Raji (cell line): ENCODE measurements around the gene COL18A1.

Experiments
- POLR2A ChIP-seq: IDR thresholded peaks from 2 replicates; pipeline ENCODE4 v1.6.1; 2011; ENCODE audit warnings: low read depth, low read length, control low read depth; ENCODE audit not compliant: insufficient read depth

The COL18A1 gene

DNA sequence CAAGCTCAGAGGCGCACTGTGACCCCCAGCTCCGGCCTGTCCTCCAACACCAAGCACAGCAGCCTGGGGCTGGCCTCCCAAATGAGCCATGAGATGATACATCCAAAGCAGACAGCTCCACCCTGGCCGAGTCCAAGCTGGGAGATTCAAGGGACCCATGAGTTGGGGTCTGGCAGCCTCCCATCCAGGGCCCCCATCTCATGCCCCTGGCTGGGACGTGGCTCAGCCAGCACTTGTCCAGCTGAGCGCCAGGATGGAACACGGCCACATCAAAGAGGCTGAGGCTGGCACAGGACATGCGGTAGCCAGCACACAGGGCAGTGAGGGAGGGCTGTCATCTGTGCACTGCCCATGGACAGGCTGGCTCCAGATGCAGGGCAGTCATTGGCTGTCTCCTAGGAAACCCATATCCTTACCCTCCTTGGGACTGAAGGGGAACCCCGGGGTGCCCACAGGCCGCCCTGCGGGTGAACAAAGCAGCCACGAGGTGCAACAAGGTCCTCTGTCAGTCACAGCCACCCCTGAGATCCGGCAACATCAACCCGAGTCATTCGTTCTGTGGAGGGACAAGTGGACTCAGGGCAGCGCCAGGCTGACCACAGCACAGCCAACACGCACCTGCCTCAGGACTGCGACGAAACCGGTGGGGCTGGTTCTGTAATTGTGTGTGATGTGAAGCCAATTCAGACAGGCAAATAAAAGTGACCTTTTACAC is 108.2 kb downstream of the COL18A1 start:
- no peak for TF ChIP-seq POLR2A

DNA sequence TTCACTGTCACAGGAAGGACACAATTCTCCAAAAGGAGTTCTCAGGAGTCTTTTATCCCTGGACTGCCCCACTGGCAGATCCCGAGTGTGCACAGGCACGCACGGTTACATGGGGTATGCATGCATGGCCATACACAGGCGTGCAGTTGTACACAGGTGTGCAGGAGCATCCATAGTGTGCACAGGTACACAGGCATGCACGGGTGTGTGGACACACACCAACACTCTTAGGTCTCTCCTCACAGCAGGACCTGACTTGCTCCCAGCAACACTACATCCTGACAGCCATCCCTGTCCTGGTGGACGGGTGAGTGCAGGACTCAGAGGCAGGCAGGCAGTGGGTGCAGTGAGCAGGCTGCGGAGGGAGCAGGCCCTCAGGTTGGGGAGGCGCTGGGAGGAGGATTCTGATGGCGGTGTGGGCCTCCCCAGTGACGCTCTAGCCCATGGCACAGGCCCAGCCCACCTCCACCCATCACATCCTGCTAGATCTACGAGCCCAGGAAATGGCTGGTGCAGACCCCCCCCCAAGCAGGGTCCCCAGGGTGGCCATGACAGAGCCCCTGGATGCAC is 108.9 kb downstream of the COL18A1 start:
- no peak for TF ChIP-seq POLR2A

DNA sequence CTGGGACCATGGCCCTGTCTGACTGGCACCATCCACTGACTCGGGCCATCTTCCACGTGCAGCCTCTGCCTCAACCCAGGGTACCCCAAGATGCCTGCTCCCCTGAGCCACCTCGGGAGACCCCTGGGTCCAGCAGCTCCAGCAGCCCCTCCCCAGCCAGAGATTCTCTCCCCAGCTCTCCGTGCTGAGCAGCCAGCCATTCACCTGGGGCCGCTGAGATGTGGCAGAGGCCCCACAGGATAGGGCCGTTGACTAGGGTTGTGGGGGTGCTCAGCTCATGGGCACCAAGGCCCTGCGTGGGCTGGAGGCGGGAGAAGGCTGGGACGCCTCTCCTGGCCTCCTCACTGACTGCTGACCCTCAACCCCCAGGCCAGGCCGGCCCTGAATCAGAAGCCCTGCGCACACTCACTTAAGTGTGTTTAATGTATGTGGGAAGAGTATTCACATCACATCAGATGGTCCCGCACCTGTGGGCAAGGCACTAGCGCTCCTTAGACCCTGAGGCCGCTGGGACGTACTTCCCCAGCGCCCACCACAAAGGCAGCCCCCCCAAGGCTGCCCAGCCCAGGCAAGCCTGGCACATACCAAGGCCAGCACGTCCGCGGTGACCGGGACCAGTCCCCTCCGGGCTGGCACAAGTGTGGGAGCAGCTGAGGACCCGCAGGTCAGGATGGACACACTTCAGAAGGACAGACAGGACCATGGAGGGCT is 109.5 kb downstream of the COL18A1 start:
- no peak for TF ChIP-seq POLR2A

DNA sequence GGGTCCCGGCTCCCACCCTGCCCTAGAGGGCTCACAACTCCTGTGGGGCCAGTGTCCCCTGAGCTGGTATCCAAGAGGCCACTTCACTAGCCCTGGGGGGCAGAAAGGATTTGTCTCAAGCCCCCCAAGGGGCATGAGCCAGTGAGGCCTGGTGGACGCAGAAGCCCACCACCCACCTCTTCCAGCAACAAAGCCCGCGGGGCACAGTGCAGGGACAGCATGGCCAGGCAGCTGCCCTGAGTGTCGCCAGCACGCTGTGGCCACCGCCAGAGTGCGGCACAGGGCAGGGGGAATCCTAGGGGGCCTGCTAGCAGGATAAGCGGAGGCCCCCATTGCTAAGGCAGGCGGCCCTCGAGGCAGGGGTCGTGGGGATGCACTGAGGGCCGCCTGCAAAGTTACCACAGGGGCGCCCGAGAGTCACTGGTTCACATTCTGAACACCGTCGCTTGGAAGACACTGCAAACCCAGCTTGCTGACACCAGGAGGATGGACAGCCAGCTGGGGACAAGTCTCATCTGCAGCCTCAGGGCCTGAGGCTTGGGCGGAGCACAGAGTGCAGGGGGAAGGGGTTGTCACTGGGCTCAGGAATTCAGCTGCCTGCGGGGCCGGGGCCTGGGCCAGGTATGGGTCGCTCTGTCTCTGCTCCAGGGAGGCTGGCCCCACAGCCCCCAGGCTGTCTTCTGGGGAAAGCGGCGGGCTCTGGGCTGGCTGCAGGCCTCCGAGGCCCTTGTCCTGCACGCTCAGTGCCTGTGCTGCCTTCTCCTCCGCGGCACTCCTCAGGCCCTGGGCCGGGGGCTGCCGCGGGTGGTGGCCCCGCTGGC is 110.5 kb downstream of the COL18A1 start:
- TF ChIP-seq POLR2A = no peak

DNA sequence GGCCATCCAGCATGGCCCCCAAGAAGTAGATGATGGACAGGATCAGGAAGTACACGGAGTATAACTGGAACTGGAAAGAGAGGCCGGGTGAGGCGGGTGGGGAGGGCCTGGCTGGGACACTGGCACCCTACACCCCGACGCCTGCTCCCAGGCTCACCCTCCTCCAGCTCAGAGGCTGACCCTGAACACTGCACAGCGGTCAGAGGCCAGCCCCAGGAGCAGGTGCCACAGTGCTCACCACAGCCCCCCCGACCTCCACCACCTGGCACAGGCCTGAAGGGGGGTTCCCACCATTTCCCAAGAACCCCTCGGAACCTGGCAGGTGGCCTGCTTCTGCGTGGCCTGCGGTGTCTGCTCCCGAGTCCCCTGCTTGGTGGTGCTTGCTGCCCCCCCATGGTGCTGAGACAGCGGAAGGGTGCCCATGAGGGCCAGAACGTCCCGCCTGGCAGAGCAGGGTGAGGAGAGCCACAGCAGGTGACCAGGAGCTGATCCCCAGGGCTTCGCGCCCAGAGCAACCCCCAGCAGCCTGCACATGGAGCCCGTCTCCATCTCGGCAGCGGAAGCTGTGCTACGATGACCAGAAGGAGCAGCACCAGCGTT is 111.2 kb downstream of the COL18A1 start:
- TF ChIP-seq POLR2A = no peak

DNA sequence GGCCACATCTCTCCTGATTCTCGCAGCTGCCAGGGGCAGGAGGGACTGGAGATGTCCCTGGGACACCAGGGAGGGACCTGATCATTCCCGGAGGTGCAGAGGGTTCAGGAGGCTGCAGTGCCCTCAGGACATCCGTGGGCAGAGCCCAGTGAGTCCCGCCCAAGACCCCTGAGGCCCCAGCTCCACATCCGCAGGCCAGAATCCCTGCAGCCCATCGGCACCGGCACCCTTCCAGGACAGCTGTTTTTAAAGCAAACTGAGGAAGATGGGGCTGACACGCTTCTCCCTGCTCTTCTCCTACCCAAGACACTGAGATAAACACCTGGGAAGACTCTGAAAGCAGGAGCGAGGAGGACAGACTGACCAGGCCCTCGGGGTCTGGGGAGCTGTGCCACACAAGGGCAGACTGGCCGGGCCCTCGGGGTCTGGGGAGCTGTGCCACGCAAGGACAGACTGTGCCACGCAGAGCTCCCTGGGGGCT is 111.7 kb downstream of the COL18A1 start:
- no peak for TF ChIP-seq POLR2A

DNA sequence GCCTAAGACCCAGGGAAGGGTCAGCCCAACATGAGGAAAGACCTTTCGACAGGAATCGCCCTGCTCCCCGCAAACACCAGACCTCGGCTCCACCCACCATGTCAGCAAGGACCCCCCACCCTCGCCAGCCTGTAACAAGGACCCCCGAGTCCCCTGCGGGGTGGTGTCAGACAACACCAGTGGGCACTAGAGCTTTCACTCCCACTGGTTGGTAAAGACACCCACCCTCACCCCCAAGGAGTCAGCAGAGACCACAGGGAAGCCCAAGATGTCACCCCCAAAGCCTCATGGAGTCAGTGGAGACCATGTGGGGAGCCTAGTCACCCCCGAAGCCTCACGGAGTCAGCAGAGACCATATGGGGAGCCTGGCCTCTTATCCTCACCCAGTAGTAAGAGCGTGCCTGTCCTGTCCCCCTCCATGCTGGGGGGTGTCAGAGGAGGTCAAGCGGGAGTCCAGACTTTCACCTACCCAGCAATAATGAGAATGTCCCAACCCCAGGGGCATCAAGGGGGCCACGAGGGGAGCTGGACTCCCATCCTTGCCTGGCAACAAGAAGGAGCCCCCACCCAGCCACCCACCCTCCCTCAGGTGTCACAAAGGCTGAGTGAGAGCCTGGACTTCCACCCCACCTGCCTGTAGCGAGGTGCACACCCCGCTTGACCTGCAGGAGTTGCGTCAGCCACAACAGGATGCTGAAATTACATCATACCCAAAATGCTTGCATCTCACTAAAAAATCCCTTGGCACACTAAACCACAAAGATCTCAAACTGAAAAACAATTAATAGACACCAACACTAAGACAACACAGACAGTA is 112.5 kb downstream of the COL18A1 start:
- TF ChIP-seq POLR2A = no peak

DNA sequence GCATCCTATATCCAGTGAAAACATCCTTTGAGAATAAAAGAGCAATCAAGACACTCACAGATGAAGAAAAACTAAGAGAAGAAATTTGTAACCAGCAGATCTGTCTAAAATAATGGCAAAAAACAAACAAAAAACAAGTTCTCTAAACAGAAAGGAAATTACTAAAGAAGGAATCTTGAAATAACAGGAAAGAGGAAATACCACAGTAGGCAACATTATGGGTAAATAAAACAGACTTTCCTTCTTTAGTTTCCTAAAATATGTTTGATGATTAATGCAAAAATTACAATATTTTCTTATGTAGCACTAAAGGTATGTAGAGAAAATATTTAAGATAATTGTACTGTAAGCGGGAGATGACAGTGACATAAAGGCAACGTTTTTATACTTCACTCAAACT is 113.8 kb downstream of the COL18A1 start:
- no peak for TF ChIP-seq POLR2A

DNA sequence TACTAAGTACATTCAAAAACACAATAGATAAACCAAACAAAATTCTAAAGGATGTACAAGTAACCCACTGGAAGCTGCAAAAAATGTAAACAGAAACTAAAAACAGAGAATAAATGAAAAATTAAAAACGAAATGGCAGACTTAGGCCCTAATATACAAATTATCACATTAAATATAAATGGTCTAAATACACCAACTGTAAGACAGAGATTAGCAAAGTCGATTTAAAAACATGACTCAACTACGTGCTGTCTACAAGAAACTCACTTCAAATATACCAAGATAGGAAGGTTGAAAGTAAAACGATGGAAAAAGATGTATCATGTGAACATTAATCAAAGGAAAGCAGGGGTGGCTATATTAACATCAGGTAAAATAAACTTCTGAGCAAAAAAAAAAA is 114.2 kb downstream of the COL18A1 start:
- no peak for TF ChIP-seq POLR2A

DNA sequence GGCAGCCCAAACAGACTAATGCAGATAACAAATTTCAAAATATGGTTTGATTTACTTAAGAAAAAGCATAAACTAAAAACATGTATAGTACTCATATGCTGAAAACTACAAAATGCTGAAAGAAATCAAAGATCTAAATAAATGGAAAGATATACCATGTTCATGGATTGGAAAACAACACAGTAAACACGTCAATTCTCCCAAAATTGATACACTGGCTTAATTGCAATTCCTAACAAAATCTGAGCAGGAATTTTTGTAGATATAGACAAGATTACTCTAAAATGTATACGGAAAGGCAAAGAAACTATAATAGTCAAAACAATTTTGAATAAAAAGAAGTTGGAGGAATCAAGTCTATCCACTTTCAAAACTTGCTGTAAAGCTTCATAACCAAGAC is 116.3 kb downstream of the COL18A1 start:
- TF ChIP-seq POLR2A = no peak

DNA sequence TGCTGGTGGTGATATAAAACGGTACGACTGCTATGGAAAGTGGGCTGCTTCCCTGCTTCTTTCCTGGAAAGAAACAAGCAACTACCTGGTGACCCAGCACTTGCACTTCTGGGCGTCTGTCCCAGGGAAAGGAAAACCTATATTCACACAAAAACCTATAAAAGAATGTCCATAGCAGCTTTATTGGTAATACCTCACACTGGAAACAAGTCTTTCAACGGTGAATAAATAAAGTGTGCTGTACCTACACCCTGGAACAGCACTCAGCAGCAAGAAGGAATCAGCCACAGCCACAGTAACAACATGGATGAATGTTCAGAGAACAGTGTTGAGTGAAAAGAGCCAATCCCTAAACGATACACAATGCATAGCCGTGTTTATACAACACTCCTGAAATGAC is 117.4 kb downstream of the COL18A1 start:
- no peak for TF ChIP-seq POLR2A

DNA sequence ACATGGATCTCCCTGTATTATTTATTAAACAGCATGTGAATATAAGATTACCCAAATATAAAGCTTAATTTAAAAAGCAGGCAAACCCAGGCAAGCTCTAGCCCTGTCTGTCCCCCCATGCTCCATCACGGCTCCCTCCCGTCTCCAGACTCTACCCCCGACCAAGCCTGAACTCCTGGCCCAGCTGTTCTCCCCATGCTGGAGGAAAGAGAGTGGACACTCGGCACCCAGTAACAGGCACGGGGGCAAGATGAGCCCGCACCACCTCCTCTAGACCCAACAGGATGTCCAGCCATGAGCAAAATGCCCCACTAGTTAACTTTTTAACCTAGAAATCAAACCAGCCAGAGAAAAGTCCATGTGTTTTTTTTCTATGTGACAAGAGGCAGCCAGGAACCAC is 118.0 kb downstream of the COL18A1 start:
- no peak for TF ChIP-seq POLR2A

DNA sequence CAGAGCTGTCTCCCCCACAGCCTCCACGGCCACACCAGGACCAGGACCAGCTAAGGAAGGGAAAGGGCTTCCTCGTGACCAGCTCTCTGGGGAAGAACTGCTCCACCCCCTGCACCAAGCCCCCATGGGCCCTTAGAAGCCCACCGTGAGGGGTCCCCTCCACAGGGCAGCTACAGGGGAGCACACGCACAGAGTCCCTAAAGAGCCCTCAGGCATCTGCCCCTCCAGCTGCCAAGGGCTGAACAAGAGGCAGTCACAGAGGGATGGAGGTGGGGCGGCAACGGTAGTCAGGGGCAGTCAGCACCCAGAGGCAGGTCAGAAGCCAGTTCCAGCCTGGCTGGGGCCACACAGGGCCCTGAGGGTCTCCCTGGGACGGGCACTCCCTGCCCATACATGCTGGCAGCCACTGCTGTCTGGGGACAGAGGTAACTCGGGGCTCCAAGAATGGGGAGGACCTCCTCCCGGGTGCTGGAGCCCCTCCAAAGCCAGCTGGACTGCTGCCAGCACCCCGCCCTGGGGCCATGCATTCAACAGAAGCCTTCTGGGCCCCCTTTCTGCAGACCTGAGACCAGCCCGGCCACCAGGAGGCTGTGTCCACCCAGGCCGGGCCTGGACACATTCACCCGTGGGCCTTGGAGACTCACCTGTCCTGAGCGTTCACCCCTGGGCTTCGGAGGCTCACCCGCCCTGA is 118.6 kb downstream of the COL18A1 start:
- no peak for TF ChIP-seq POLR2A

DNA sequence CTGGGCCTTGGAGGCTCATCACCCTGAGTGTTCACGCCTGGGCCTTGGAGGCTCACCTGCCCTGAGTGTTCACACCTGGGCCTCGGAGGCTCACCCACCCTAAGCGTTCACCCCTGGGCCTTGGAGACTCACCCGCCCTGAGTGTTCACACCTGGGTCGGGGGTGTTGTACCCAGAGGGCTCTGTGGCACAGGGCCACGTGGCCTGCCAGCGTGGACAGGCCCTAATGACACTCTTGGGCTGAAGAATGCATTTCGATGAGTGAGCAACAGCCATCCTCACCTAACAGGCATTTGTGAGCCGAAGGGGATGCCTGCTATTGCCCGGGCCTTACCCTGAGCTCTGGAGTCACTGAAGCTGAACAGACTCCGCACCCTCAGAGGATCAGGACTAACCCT is 119.8 kb downstream of the COL18A1 start:
- no peak for TF ChIP-seq POLR2A
